Effector memory CD4-positive, alpha-beta T cell (primary cell): Measurements from ENCODE around the gene TJP1.

ENCODE experiments used
- DNase-seq, 3 donors: peaks; one replicate each; pipeline ENCODE4 v3.0.0-alpha.2; 2020
- H3K27ac ChIP-seq: 2 replicates; pipeline ENCODE4 v1.7.0; 2013; ENCODE audit warnings: mild to moderate bottlenecking, low read length, moderate library complexity; ENCODE audit not compliant: insufficient read depth, poor library complexity, severe bottlenecking
- H3K27me3 ChIP-seq: replicated peaks from 2 replicates; pipeline ENCODE4 v1.7.0; 2013; ENCODE audit warnings: mild to moderate bottlenecking, low read length; ENCODE audit not compliant: insufficient read depth, control insufficient read depth, poor library complexity, severe bottlenecking
- H3K36me3 ChIP-seq: 2 replicates; pipeline ENCODE4 v1.7.0; 2013; ENCODE audit warnings: mild to moderate bottlenecking, low read length, moderate library complexity; ENCODE audit not compliant: control insufficient read depth, insufficient read depth
- H3K4me1 ChIP-seq: 2 replicates; pipeline ENCODE4 v1.7.0; 2013; ENCODE audit warnings: low read length, mild to moderate bottlenecking; ENCODE audit not compliant: control insufficient read depth, insufficient read depth, poor library complexity, severe bottlenecking
- H3K4me3 ChIP-seq: 2 replicates; pipeline ENCODE4 v1.7.0; 2013; ENCODE audit warnings: low read length, low read depth, mild to moderate bottlenecking; ENCODE audit not compliant: insufficient read depth, poor library complexity, severe bottlenecking
- H3K9me3 ChIP-seq: 2 replicates; pipeline ENCODE4 v1.7.0; 2013; ENCODE audit warnings: mild to moderate bottlenecking, low read length, moderate library complexity; ENCODE audit not compliant: control insufficient read depth

TJP1 gene

DNA sequence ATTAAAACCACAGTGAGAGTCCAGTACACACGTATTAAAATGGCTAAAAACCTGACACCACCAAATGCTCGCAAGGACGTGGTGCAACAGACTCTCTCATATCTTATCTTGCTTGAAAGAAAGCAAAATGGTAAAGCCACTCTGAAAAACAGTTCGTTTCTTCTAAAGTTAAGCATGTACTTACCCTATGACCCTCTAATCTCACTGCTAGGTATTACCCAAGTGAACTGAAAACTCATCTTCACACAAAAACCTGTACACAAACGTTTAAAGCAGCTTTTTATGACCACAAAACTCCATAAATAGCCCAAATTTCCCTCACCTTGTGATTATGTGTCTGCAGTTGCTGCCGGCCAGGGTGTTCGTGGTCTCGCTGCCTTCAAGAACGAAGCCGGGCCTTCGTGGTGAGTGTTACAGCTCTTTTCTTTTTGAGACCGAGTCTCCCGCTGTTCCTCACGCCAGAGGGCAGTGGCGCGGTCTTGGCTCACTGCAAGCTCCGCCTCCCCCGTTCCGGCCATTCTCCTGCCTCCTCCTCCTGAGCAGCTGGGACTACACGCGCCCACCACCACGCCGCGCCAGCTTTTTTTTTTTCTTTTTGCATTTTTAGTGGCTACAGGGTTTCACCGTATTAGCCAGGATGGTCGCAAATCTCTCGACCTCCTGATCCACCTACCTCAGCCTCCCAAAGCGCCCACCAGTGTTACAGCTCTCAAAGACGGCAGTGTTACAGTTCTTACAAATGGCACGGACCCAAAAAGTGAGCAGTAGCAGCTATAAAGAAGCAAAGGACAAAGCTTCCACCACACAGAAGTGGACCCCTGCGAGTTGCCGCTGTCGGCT is 165.4 kb downstream of the TJP1 start:
- Histone ChIP-seq H3K27ac (no peak overlapping the region), H3K27me3 (no peaks in the 10 kb centered on the region), H3K9me3 (no peaks in the 10 kb centered on the region), H3K36me3 (no peaks in the 10 kb centered on the region), H3K4me1 (no peaks in the 10 kb centered on the region), H3K4me3 (no peak overlapping the region)
- DNase-seq = no peak

DNA sequence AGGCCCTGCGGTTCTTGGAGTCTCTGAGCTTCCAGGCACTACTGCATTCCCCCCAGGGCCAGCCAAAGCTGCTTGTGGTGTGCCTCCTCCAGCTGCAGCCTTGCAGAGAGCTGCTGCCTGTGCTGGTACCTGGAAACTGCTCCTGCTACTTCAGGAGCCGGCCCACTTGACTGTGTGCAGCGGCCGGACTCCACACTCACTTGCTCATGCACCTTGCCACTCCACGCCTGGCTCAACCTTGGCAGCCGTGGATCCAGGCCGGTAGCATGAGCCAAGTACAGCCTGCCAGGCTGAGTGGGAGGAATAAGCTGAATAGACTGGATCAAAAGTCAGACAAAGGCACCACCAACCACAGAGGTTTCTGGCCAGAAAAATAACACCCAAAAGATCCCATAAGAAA is 169.7 kb downstream of the TJP1 start:
- H3K4me3 ChIP-seq = no peak overlapping the region
- no peak overlapping the region for H3K27ac ChIP-seq
- H3K9me3 ChIP-seq = no peaks in the 10 kb centered on the region
- H3K27me3 ChIP-seq = no peaks in the 10 kb centered on the region
- no peaks in the 10 kb centered on the region for H3K36me3 ChIP-seq
- DNase-seq = no peak
- H3K4me1 ChIP-seq = no peaks in the 10 kb centered on the region

DNA sequence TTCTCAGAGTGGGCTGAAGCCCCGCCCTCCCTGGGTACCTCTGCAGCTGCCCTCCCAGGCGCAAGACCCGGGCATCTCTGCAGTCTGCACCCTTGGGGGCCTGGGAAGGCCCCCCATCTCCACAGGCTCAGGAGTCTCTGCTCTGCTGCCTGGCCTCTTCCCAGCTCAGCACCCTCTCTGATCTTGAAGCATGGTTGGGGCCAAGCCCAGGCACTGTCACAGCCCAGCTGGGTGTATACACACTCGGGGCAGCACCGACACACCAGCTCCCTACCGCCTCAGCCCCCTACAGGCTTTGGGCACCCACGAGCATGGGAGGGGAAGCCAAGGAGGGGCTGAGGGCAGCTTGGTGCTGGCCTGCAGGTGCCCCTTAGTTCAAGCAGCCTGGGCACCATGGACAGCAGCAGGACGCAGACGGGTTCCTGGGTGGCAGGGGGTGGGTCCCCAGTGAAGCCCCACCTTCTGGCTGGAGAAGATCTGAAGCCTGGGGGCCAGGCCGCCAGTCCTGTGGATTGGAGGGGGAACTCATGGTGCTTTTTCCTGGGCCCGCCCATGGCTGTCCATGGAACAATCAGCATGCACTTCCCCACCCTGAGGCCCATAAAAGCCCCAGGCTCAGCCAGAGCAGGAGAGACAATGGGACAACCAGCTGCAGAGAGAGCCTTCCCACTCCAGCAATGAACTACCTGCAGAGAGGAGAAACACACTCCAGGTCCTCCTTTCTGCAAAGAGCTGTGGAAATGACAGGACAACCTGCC is 170.6 kb downstream of the TJP1 start:
- Histone ChIP-seq H3K36me3 (no peaks in the 10 kb centered on the region), H3K4me1 (no peaks in the 10 kb centered on the region), H3K9me3 (no peaks in the 10 kb centered on the region), H3K4me3 (no peak overlapping the region), H3K27ac (no peak overlapping the region), H3K27me3 (no peaks in the 10 kb centered on the region)
- no peak for DNase-seq
